Lower leg skin (tissue), 4 donors: ENCODE data around the gene TSKU. TPM values are rescaled to one million over a fixed set of nuclear protein-coding genes. Genes with fewer than 3 reads are reported as not detected.

Experiments
- DNase-seq, 2 donors: peaks; one replicate each; pipeline ENCODE4 v3.0.0-alpha.2; 2019; ENCODE audit warnings: low spot score in 2 of 2
- H3K4me3 ChIP-seq: fragments of 200-600 bp; sonication (generic); 2 replicates; pipeline ENCODE4 v1.5.1; 2017; ENCODE audit warnings: mild to moderate bottlenecking, low read depth; ENCODE audit not compliant: poor library complexity, severe bottlenecking
- CTCF ChIP-seq, 3 donors: fragments of 450-650 bp; IDR thresholded peaks; one replicate each; pipeline ENCODE4 v1.5.1; 2016; ENCODE audit warnings: antibody characterized with exemption in 3 of 3, mild to moderate bottlenecking in 3 of 3, moderate library complexity in 2 of 3
- POLR2A ChIP-seq, 2 donors: fragments of 450-650 bp; IDR thresholded peaks; one replicate each; pipeline ENCODE4 v1.6.1; 2016 to 2017; ENCODE audit warnings: antibody characterized with exemption in 2 of 2, mild to moderate bottlenecking in 1 of 2, moderate library complexity in 1 of 2
- WGBS, 2 donors: methylation state at CpG; one replicate each; pipeline ENCODE4 v1.1.5; 2018; 5-methylcytosine and 5-hydroxymethylcytosine counted together
- intact Hi-C: fragments of 100-400 bp; cut with DNase I; formaldehyde crosslinking; loops from one replicate; pipeline ENCODE4 v1.15.0; 2023; ENCODE audit warnings: low total_unique reads
- total RNA-seq, 4 donors: library from RNA; depleted of rRNA; stranded (reverse); fragments of >200 nt; gene quantifications; one replicate each; pipeline ENCODE4 v1.1.0, GENCODE V29; 2016

The TSKU gene
- total RNA-seq, 4 donors from 2014 or later, result 113 to 125 (median 120) TPM

- H3K4me3 ChIP-seq, result no peak overlapping the region
- peak; percentile 88 to 98 for DNase-seq
- TF ChIP-seq CTCF (IDR thresholded peaks at IDR 0.05) (peak in 1 of 3 donors; percentile 72), POLR2A (IDR thresholded peaks at IDR 0.05) (no peak)
- intact Hi-C loops, result loop anchor here (5.0 to 10.0 kb wide), 2 partner anchors 110 to 277 kb away; no protein-coding TSS in a partner anchor
- 8 to 10% methylated on average over 19 of the region's 19 CpGs for WGBS, 2 donors
Measured at GRCh38 chr11:76807206-76807875, 24.2 kb downstream of the TSKU start.

- 90 to 91% methylated on average over 12 of the region's 12 CpGs for WGBS, 2 donors
- TF ChIP-seq POLR2A (IDR thresholded peaks at IDR 0.05) (no peak), CTCF (IDR thresholded peaks at IDR 0.05) (no peak)
- intact Hi-C loops, result loop anchor here (5.0 to 10.0 kb wide), 2 partner anchors 109 to 277 kb away; no protein-coding TSS in a partner anchor
- no peak overlapping the region for H3K4me3 ChIP-seq
- no peak for DNase-seq
Measured at GRCh38 chr11:76808171-76808570, 25.0 kb downstream of the TSKU start.

GRCh38 chr11:76808996-76809395 lies 25.8 kb downstream of the TSKU start:
- H3K4me3 ChIP-seq, result no peak overlapping the region
- 85 to 95% methylated on average over 5 of the region's 5 CpGs for WGBS, 2 donors
- no peak for DNase-seq
- no peak for TF ChIP-seq POLR2A (IDR thresholded peaks at IDR 0.05)
- no peak for TF ChIP-seq CTCF (IDR thresholded peaks at IDR 0.05)
- intact Hi-C loops, result loop anchor here (5.0 to 10.0 kb wide), 2 partner anchors 108 to 276 kb away; no protein-coding TSS in a partner anchor

- TF ChIP-seq CTCF (IDR thresholded peaks at IDR 0.05) (peak in 1 of 3 donors; percentile 34), POLR2A (IDR thresholded peaks at IDR 0.05) (no peak)
- H3K4me3 ChIP-seq, result no peak overlapping the region
- 61 to 66% methylated on average over 11 of the region's 11 CpGs for WGBS, 2 donors
- no peak for DNase-seq
- intact Hi-C loops, result loop anchor here (10.0 kb wide), 1 partner anchor 224 kb away; the partner anchor contains the start of gene B3GNT6
Measured at GRCh38 chr11:76810151-76810853, 27.1 kb downstream of the TSKU start.

- TF ChIP-seq CTCF (IDR thresholded peaks at IDR 0.05) (no peak), POLR2A (IDR thresholded peaks at IDR 0.05) (no peak)
- no peak overlapping the region for H3K4me3 ChIP-seq
- 95 to 96% methylated on average over 4 of the region's 4 CpGs for WGBS, 2 donors
- DNase-seq, result no peak
- intact Hi-C loops, result loop anchor here (10.0 kb wide), 1 partner anchor 224 kb away; the partner anchor contains the start of gene B3GNT6
Measured at GRCh38 chr11:76811259-76811658, 28.1 kb downstream of the TSKU start.
